Sigmoid colon (tissue), 4 donors: ENCODE results near the gene TMCO6.

Experiments
- EP300 ChIP-seq, 4 donors: sonication (generic); formaldehyde crosslinking; IDR thresholded peaks; one replicate each; pipeline ENCODE4 v1.6.1; 2017; ENCODE audit warnings: antibody characterized with exemption in 4 of 4
- POLR2A ChIP-seq, 2 donors: fragments of 450-650 bp; IDR thresholded peaks; one replicate each; pipeline ENCODE4 v1.6.1; 2016; ENCODE audit warnings: antibody characterized with exemption in 2 of 2, mild to moderate bottlenecking in 2 of 2, moderate library complexity in 2 of 2
- TF ChIP-seq, protein P1 (sequence below), 4 experiments: fragments of 450-650 bp in 3 of 4; fragments of 200-600 bp in 1 of 4; IDR thresholded peaks; one replicate each; pipeline ENCODE4 v1.5.1; 2016 to 2019; ENCODE audit warnings: antibody characterized with exemption in 4 of 4, mild to moderate bottlenecking in 3 of 4, moderate library complexity in 2 of 4

DNA sequence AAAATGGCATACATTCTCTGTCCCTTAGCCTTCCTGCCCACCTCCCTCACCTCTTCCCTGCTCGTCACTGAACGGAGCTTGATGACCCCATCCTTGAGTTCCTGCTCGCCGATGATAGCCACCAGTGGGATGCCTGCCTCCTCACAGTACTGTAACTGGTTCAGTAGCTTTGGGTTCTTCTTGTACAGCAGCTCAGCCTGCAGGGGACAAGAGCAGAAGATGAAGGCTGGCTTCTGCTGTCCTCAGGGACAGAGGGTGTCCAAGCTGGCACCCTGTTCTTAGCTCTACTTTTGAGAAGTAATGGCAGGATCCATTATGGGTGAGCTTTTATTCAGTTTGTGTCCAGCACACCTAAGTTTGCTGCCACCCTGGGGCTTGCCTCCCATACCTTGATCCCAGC lies 35.4 kb downstream of the TMCO6 start:
- no peak for TF ChIP-seq EP300 (IDR thresholded peaks at IDR 0.05)
- no peak for TF ChIP-seq POLR2A (IDR thresholded peaks at IDR 0.05)
- TF ChIP-seq, protein P1, sequence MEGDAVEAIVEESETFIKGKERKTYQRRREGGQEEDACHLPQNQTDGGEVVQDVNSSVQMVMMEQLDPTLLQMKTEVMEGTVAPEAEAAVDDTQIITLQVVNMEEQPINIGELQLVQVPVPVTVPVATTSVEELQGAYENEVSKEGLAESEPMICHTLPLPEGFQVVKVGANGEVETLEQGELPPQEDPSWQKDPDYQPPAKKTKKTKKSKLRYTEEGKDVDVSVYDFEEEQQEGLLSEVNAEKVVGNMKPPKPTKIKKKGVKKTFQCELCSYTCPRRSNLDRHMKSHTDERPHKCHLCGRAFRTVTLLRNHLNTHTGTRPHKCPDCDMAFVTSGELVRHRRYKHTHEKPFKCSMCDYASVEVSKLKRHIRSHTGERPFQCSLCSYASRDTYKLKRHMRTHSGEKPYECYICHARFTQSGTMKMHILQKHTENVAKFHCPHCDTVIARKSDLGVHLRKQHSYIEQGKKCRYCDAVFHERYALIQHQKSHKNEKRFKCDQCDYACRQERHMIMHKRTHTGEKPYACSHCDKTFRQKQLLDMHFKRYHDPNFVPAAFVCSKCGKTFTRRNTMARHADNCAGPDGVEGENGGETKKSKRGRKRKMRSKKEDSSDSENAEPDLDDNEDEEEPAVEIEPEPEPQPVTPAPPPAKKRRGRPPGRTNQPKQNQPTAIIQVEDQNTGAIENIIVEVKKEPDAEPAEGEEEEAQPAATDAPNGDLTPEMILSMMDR (IDR thresholded peaks at IDR 0.05), result no peak
